Measurements from ENCODE around the gene FAM177B. TPM values are rescaled to one million over a fixed set of nuclear protein-coding genes. Genes with fewer than 3 reads are reported as not detected.
A peak's percentile ranks its signal among the peaks of the same experiment; 100 is the strongest.

Gene FAM177B
- total RNA-seq, 1 donor from 2014 or later = not detected

- peaks cover 15% of the 10 kb centered on the region for H3K9me3 ChIP-seq (replicated peaks)
- no peak for DNase-seq
- no peaks in the 10 kb centered on the region for H3K4me1 ChIP-seq
- no peak overlapping the region for H3K27ac ChIP-seq (replicated peaks)
- TF ChIP-seq, protein P1, sequence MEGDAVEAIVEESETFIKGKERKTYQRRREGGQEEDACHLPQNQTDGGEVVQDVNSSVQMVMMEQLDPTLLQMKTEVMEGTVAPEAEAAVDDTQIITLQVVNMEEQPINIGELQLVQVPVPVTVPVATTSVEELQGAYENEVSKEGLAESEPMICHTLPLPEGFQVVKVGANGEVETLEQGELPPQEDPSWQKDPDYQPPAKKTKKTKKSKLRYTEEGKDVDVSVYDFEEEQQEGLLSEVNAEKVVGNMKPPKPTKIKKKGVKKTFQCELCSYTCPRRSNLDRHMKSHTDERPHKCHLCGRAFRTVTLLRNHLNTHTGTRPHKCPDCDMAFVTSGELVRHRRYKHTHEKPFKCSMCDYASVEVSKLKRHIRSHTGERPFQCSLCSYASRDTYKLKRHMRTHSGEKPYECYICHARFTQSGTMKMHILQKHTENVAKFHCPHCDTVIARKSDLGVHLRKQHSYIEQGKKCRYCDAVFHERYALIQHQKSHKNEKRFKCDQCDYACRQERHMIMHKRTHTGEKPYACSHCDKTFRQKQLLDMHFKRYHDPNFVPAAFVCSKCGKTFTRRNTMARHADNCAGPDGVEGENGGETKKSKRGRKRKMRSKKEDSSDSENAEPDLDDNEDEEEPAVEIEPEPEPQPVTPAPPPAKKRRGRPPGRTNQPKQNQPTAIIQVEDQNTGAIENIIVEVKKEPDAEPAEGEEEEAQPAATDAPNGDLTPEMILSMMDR (IDR thresholded peaks at IDR 0.05; ENCODE audit: borderline replicate concordance) = no peak
- intact Hi-C loops (cut with micrococcal nuclease) = no loop called here
- H3K27me3 ChIP-seq (ENCODE audit: low read depth) = no peaks in the 10 kb centered on the region
- H3K36me3 ChIP-seq = no peaks in the 10 kb centered on the region
- no peak overlapping the region for H3K4me3 ChIP-seq
These were observed 30.2 kb downstream of the FAM177B start for GRCh38 chr1:222767152-222767571.

GRCh38 chr1:222768592-222768991, 31.6 kb downstream of the FAM177B start:
- TF ChIP-seq, protein P1 (IDR thresholded peaks at IDR 0.05; ENCODE audit: borderline replicate concordance) = no peak
- Histone ChIP-seq H3K4me1 (no peaks in the 10 kb centered on the region), H3K27ac (replicated peaks) (no peak overlapping the region), H3K27me3 (ENCODE audit: low read depth) (no peaks in the 10 kb centered on the region), H3K36me3 (no peaks in the 10 kb centered on the region), H3K4me3 (no peak overlapping the region), H3K9me3 (replicated peaks) (peaks cover 15% of the 10 kb centered on the region)
- DNase-seq = no peak
- intact Hi-C loops (cut with micrococcal nuclease) = no loop called here

DNA sequence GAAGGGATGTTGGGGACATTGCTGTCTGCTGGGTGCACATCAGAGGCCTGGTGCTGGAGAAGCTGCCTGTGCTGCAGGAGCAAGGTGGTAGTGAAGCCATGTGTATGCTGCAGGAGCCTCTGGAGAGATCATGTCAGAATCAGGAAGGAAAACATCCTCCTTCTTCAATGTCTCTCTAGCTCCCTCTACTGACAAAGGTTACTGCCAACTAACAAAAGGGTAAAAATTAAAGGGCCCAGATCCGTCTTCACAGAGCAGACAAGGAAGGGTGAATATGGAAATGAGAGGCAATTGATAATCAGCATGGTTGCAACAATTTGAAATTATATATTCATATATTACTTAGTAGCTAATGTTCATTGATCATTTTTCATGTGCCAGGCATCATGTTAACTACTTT, 32.2 kb downstream of the FAM177B start:
- no peak for DNase-seq
- Histone ChIP-seq H3K4me3 (no peak overlapping the region), H3K36me3 (no peaks in the 10 kb centered on the region), H3K4me1 (no peaks in the 10 kb centered on the region), H3K27me3 (ENCODE audit: low read depth) (no peaks in the 10 kb centered on the region), H3K27ac (replicated peaks) (no peak overlapping the region), H3K9me3 (replicated peaks) (peaks cover 15% of the 10 kb centered on the region)
- TF ChIP-seq, protein P1 (IDR thresholded peaks at IDR 0.05; ENCODE audit: borderline replicate concordance) = no peak
- intact Hi-C loops (cut with micrococcal nuclease) = no loop called here

DNA sequence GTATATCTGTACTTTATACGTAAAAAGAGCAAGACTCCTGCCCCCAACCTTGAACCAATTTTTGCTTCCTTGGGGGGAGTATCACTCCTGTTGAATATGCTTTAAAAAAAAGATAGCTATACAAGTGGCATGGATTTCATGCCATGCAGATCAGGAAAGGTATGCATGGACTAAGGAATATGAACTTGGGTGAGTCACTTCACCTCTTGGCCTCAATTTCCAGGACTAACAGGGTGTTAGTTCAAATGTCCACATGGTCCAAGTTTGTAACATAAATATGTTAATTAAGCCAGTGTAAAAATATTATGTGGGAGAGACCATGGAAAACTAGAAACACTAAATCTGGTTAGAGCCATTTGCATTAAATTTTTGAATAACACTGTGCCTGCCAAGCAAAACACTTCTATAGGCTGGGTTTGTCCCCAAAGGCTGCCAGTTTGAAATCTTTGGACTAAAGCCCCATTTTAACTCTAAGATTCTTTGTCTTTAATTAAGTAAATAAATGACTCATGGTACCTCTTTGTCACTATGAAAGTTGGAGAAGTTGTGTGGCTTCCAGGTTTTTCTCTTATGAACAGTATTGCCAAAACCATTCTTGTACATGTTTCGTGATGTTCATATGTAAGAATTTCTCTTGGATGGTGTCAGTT, 33.1 kb downstream of the FAM177B start:
- DNase-seq = no peak
- Histone ChIP-seq H3K4me3 (no peak overlapping the region), H3K36me3 (no peaks in the 10 kb centered on the region), H3K27me3 (ENCODE audit: low read depth) (no peaks in the 10 kb centered on the region), H3K9me3 (replicated peaks) (peaks cover 15% of the 10 kb centered on the region), H3K4me1 (no peaks in the 10 kb centered on the region), H3K27ac (replicated peaks) (no peak overlapping the region)
- TF ChIP-seq, protein P1 (IDR thresholded peaks at IDR 0.05; ENCODE audit: borderline replicate concordance) = no peak
- intact Hi-C loops (cut with micrococcal nuclease) = no loop called here

DNA sequence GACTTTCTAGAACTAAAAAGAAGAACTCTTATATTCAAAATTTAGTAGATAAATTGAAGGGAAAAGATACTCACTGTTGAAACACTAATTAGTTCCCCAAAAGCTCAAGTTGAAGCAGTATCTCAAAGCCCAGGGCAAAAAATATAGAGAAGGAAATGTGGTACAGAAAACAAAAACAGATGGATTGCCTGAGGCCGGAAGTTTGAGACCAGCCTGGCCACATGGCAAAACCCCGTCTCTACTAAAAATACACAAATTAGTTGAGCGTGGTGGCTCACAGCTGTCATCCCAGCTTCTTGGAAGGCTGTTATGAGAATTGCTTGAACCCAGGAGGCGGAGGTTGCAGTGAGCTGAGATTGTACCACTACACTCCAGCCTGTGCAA, 36.0 kb downstream of the FAM177B start:
- intact Hi-C loops (cut with micrococcal nuclease) = no loop called here
- Histone ChIP-seq H3K27me3 (ENCODE audit: low read depth) (no peaks in the 10 kb centered on the region), H3K27ac (replicated peaks) (peak overlapping the region; percentile 82), H3K4me3 (peak overlapping the region; percentile 39), H3K9me3 (replicated peaks) (peaks cover 15% of the 10 kb centered on the region), H3K36me3 (no peaks in the 10 kb centered on the region), H3K4me1 (peaks cover 3% of the 10 kb centered on the region)
- TF ChIP-seq, protein P1 (IDR thresholded peaks at IDR 0.05; ENCODE audit: borderline replicate concordance) = no peak
- peak; percentile 28 for DNase-seq
